Activated CD8-positive, alpha-beta memory T cell treated with anti-CD3 and anti-CD28 coated beads, Interleukin-2, amount 50 U/mL, for 24 hours (primary cell): Measurements from ENCODE around the gene ABI1.
"Not testable (repeated sequence)": the region's sequence is repeated elsewhere in the genome, so short reads cannot be mapped to it uniquely, and the experiment has no call there.

ENCODE experiments used
- DNase-seq: peaks from one replicate; pipeline ENCODE4 v3.0.0-alpha.2; 2020; ENCODE audit errors: extremely low read depth

Gene ABI1

DNA sequence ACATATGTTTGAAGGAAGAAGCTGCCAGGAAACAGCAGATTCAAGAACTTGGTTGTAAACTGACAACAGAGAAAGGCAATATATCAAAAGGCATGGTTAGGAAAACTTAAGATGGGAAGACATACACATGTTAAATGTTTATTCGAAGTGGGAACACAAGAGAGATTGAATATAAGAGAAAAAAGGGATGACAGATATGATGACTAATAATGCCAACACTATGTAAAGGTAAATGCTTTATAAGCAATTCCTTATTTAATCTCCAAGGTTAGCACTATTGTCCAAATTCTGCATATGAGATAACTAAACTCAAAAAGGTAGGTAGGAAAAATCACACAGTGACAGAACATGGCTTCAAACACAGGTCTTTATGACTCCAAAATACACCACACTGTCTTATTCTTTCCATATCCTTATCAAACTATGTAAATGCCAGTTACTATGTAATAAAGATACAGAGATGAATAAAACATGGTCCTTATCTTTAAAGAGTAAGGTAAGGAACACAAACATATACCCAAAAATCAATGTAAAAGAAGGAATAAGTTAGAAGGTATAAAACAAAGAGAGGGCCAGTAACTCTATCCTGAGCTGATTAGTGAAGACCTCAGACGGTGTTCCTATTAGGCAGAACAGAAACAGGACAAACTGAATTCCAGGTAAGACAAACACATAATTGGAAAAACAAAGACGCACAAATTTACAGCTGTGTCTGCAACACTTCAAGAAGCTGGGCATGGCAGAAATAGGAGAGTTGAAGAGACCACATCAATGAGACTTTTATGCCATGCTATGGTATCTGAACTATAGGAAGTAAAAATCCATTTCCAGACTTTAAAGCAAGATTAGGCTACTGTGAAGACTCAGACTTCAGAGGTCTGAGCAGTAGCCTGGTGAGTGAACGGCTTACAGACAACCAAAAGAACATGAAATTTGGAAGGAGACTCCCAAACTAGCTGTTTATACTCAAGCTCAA is 56.1 kb downstream of the ABI1 start:
- DNase-seq, result no peak

DNA sequence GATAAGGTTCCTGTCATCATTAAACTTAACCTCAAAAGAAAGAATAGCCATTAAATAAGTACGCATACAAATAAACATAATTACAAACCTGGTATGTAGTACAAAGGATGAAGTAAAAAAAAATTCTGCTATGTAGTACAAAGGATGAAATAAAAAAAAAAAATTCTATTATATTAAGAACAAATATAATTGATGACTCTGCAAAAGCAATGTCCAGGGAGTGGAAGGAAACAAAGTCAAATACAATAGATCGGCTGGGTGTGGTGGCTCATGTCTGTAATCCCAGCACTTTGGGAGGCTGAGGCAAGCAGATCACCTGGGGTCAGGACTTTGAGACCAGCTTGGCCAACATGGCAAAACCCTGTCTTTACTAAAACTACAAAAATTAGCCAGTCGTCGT is 56.9 kb downstream of the ABI1 start:
- DNase-seq, result no peak

DNA sequence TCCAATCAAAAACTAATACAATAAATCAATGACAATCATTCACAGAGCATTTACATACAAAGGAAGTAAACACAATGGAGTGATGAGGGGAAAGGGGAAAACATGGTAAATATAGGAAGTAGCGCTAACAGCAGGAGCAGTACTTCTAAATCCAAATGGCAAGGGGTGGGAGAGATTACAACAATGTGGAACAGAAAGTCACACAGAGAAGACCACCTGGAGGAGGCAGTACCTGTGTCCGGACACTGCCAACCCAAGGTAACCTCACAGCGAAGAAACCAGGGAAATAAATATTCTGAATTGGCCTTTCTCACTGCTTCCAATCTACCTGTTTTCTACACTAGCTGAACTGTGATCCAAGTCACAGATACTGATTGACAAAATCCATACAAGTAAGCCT is 58.2 kb downstream of the ABI1 start:
- DNase-seq, result no peak

DNA sequence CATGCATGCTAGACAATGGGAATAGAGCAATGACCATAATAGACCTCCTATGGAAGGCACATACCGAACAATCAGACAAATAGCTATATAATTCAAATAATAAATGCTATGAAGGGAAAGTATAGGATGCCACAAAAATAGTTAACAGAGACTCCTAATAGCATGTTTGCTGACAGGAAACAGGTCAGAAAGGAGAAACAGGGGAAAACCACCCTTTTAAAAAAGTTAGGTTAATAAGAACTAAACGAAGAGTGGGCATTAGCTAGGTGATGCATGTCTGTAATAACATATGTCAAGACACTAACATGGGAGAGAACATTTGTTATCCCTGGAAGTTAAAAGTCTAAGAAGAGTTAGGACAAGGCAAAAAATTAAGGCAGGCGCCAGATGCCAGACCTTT is 58.9 kb downstream of the ABI1 start:
- DNase-seq, result no peak

DNA sequence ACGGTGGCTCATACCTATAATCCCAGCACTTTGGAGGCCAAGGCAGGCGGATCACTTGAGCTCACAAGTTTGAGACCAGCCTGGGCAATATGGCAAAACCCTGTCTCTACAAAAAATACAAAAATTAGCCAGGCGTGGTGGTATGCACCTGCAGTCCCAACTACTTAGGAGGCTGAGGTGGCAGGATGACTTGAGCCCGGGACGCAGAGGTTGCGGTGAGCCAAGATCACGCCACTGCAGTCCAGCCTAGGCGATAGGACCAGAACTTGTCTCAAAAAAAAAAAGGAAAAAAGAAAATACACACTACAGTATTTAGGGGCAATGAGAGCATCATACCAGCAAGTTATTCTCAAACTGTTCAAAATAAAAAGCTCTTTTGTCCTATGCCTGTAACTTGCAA is 59.5 kb downstream of the ABI1 start:
- no peak for DNase-seq

DNA sequence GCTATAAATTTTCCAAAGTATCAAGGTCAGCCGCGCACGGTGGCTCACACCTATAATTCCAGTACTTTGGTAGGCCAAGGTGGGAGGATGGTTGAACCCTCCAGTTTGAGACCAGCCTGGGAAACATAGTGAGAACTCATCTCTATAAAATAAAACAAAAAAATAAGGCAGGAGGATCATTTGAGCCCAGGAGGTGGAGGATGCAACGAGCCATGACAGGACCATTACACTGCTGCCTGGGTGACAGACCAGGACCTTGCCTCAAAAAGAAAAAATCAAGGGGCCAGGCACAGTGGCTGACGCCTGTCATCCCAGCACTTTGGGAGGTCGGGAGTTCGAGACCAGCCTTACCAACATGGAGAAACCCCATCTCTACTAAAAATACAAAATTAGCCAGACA is 60.3 kb downstream of the ABI1 start:
- no peak for DNase-seq

DNA sequence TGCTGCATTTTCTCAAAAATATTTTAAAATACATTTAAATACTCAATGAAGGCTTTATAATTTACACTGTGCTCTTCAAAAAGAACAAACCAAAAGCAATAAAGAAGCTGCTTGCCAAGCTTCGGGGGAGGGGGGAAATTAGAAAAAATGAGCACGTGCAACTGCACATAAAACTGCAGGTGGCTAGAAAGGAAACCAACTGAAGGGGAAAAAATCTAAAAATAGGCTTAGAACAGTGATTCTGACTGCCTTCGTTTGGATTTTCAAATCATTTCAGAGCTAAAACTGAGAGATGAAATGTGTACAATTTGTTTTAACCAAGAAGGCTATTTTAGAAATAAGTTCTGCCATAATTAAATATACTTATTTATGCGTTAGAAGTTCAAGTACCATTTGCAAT is 61.4 kb downstream of the ABI1 start:
- DNase-seq, result no peak

DNA sequence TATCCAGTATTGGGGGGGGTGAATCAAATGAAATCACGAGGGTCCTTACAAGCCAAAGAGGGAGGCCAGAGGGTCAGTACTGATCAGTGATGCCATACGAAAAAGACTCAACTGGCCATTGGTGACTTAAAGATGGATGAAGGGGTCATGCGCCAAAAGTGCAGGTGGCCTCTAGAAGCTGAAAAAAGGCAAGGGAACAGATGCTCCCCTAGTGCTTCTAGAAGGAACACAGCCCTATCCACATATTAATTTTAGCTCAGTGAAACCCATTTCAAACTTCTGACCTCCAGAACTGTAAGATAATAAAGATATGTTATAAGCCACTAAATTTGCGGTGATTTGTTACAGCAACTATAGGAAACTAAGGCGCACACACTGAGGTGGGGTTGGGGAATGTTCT is 62.5 kb downstream of the ABI1 start:
- no peak for DNase-seq

DNA sequence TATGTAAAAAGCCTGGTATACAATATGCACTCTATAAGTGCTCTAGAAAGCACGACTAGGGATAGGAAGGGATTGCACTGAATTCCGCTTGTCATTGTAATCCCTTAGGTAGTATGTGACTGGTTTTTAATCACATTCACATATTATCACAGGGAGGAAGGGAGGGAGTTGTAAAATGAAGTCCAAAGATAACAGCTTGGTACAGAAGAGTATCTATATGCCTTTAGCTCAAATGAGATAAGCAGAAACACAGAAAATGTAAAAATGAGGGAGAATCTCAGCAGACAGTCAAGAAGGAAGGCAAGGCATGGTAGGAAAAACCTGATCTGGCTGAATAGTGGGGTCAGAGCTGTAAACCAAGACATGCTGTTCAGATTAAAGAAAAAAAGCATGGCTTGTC is 63.4 kb downstream of the ABI1 start:
- no peak for DNase-seq

DNA sequence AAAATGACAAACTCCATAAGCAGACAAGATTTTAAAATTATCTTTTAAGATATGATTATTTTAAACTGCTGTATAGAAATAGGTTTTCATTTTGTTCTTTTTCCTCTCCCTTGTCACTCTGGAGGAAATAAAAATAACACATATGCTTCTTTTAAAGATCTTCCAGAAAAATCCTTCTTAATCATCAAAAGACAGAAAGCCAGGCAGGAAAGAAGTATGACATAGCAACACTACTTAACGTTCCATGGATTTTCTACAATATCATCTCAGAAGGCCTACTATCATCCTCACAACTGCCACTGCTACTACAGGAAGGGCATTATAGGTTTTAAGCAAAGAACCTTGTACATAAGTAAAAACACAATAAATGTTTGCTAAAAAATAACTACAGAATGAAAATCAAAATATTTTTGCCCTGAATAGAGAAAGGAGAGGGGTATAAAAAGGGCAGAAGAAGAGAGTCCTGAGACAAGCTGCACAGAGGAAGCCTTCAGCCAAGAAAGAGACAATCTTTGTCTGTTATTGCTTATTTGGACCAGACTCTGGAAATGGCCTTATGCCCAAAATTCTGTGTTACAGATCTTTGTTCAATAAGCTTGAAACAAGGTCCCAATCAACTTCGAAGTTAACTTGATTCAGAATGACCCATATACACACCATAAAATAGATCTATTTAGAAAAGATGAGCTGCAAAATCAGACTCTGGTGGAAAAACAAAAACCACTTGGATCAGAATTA is 67.8 kb downstream of the ABI1 start:
- no peak for DNase-seq

DNA sequence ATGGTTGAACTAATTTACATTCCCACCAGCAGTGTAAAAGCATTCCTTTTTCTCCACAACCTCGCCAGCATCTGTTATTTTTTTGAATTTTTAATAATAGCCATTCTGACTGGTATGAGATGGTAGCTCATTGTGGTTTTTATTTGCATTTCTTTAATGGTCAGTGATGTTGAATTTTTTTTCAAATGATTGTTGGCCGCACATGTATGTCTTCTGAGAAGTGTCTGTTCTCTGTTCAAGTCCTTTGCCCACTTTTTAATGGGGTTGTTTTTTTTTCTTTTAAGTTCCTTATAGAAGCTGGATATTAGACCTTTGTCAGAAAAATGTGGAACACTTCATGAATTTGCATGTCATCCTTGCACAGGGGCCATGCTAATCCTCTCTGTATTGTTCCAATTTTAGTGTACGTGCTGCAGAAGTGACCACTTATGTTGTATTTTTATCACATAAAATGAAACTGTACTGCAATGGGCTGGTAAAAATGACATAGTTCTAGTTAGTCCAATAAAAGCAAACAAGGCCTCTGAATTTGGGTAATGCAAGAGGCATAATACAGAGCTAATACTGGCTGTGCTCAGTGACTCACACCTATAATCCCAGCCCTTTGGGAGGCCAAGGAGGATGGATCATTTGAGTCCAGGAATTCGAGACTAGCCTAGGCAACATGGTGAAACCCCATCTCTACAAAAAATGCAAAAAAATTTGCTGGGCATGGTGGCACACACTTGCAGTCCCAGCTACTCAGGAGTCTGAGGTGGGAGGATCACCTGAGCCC is 70.3 kb downstream of the ABI1 start:
- no peak for DNase-seq

DNA sequence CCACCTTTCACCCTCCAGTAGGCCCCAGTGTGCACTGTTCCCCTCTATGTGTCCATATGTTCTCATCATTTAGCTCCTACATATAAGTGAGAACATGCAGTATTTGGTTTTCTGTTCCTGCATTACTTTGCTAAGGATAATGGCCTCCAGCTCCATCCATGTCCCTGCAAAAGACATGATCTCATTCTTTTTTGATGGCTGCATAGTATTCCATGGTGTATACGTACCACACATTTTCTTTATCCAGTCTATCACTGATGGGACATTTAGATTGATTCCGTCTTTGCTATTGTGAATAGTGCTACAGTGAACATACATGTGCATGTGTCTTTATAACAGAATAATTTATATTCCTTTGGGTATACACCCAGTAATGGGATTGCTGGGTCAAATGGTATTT is 71.0 kb downstream of the ABI1 start:
- DNase-seq, result not testable (repeated sequence)

DNA sequence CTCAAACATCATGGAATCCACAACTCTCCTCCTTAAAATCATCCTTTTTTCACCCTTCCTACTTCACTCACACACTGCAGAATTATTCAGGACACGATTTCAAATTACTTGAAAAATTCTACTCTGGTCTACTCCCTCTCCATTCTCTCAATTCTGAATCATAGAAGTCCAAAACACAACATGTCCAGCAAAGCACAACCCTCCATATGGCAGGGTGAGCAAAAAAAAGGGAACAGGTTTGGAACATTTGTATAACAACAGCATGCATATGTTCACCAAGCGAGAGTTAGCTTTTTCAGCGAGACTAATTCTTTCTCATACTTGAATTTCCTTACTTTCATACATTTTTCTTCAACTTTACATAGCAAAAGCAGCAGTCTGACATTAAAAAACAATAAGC is 73.4 kb downstream of the ABI1 start:
- DNase-seq, result no peak

DNA sequence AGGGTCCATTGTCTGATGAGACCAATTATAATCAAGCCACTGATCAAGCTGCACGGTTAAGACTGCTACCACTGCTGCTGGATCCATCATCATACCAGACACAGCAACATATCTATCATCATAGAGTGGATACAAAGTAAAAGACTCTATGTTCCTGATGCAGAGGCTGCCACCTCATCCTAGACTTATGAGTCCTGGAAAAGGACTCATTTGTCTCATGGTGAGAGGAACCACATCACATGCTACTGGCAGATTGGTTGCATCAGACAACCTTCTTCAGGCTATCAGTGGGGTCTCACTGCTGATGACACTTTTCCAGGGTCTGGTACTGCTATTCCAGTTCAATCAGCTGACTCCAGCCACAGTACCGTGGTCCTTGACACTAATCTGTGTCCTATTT is 79.0 kb downstream of the ABI1 start:
- no peak for DNase-seq

DNA sequence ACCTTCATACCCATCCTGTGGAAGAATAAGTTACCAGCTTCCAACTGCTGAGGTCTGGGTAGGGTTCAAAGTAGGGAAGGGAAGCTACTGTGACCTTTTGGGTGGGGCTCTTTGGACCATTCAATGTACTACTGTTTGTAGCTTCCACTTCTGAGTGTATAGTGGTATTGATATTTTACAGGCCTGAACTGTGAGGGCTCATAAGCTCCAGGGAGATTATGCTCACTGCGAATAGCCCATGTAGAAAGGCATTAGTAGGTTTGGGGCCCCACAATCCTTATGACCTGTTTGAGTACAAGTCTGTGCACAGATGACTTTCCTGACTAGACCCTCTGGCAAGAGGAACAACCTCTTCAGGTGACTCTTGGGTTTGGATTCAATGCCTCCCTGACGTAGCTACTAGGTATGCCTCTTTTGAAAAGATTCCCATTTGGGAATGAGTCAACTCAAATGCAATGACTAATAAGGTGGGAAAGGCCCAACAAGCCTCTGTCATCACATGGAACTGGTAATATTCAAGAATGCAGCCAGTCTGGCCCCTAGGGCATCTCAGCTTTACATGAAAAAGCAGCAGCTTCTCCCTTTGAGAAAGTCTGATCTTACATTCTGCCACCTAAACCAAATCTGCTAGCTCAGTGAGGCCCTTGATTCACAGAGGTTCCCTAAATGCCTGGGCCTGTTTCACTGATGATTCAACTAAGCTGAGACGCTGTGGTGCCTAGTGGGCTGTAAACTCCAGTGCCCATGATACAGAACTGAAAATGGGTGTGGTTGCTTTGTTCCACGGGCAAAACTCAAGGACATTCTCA is 79.8 kb downstream of the ABI1 start:
- no peak for DNase-seq

DNA sequence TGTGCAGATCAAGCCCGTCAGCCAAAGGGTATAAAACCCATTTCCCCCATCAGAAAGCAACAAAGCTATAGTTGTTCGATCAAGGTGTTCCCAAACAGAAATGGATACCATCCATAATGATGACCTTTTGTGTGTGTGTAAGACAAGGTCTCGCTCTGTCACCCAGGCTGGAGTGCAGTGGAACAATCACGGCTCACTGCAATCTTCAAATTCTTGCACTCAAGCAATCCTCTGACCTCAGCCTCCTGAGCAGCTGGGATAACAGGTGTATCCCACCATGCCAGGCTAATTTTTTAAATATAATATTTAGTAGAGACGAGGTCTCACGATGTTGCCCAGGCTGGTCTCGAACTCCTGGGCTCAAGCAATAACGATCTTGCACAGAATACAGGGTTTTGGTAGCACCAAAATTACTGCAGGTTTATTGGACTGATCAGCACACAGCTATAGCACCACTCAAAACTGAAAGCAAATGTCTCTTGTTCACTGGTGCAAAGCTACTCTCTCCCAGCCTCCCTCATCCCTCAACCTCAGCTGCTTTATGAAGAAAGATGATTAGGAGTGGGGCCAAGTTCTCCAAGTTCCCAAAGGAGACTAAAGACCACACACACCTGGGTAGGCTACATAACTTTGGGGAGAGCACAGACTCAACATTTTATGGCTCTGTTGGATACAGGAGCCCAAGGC is 80.5 kb downstream of the ABI1 start:
- no peak for DNase-seq

DNA sequence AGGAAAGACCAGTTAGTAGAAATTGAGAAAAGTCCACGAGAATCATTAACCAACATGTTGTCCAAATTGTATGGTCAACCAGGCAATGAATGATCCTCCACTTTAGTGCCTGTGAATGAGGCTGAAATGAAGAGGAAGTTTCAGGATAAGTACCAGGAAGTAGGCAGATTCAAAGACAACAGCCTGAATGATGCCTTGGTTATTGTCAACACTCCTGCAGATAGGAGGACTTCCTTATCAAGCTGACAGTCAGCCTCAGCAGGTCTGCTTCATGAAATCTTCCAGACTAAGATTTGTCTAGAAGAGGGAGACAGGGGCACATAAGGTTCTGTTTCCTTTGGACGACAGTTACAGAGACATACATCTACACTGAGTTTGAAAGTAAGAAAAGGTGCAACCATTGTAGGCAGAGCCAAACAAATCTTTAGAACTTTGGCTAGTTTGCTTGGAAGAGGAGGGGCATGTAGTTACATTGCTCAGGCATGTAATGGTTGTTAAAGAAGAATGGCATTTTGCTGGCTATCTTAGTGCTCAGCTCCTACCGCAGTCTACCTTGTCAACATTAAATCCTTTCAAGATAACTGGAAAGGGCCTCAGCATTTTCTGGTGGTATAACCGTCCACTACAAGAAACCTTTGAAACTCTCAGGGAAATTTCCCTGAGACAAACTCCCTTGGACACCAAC is 81.4 kb downstream of the ABI1 start:
- no peak for DNase-seq

DNA sequence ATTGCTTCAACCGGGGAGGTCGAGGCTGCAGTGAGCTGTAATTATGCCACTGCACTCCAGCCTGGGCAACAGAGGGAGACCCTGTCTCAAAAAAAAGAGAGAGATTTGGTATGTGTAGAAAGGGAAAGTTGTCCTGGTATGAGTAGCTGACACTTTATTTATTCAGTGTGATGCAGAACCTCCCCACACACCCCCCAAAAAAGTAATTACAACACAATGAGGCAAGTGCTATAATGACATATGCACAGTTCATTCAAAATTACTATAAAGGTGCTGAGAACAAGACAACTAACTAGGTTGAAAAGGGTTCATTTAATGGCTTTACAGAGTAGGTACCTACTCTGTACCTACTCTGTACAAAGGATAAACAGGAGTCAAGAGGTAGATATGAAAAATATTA is 83.1 kb downstream of the ABI1 start:
- no peak for DNase-seq

DNA sequence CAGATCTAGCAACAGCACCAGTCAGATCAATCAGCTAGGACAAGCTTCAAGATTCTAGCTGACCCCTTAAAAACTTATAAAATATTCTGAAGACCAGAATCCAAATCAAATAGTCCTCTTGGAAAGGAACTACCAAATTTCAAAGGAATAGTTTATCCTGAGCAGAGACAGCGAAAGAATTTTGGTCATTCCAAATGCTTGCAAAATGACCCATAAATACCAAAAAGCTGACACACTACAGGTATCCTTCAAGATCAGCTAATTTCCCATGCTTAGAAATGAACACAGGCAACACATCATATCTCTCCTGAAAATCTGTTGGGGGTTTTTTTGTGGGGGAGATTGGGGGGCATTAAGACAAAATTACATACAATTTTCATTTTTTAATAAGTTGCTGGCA is 84.5 kb downstream of the ABI1 start:
- DNase-seq, result no peak

DNA sequence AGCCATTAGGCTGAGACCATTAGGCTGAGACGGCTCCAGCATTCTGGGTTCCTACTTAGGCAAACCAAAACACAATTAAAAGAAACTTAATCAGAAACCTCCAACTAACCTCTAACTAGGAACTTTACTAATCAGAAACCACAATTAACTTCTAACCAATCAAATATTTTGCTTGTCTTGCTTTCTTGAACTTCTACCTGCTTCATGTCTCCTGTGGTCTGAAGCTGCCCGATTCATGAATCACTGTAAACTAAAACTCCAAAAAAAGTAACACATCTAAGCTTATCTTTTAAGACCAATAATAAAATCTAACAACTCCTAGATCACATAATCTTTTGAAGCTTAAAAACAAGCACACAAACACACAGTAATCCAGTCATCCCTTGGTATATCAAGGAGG is 87.1 kb downstream of the ABI1 start:
- DNase-seq, result no peak
